GM04504 (cell line): Measurements from ENCODE around the gene ACVR1B.

Experiments
- DNase-seq: peaks from one replicate; pipeline ENCODE4 v3.0.0-alpha.2; 2012; ENCODE audit warnings: low read depth

ACVR1B gene

DNA sequence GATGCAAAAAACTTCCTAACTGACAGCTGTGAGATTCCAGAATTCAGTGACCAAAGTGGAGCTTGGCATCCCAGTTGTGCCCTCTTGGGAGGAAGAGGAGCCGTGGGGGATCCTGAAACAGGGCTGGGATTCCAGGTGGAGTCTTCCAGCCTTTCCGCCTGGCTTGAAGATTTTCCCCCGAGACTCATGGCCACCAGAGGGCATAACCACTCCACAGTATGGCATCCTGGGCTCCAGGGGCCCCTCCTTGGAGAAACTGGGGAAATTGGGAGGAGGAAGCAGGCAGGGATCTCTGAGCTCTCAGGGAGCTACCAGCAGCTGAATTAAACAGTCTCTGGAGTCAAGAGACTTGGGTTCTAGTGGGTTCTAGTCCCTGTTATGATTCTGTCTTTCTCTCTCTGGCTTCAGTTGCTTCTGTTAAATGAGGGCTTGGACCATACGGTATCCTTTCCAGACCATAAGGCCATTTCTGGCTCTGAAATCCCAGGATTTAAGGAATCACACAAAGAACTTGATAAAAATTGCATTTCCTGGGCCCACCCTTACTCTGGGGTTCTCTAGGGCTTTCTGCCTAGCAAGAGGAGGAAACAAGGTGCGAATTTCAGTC is 52.6 kb downstream of the ACVR1B start:
- DNase-seq: no peak

DNA sequence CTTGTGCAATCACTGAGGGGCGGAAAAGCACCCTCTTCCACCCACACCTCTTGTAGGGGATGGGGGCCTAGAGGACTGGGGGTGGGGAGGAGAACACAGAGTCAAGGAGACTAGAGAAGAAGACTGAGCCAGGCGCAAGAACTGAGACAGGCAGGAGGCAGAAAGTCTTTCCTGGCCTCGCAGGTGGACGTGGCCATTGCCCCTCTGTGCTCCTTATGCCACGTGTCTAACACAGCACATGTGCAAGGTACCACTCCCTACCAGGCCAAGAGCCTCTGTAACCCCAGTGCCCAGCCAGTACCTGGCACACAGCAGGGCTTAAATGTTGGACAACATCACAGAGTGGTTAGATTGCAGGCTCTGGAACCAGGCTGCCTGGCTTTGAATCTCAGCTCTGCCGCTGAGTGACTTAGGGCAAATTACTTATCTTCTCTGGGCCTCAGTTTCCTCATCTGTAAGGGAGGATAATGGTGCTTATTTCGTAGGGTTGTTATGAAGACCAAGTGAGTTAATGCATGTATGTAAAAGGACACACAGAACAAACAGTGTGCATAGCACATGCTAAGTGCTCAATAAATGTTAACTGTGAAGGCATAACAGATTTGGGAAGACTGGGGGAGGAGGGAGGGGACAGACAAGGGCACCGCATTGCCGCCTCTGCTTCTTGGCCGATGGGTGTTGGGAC is 53.9 kb downstream of the ACVR1B start:
- DNase-seq: no peak

DNA sequence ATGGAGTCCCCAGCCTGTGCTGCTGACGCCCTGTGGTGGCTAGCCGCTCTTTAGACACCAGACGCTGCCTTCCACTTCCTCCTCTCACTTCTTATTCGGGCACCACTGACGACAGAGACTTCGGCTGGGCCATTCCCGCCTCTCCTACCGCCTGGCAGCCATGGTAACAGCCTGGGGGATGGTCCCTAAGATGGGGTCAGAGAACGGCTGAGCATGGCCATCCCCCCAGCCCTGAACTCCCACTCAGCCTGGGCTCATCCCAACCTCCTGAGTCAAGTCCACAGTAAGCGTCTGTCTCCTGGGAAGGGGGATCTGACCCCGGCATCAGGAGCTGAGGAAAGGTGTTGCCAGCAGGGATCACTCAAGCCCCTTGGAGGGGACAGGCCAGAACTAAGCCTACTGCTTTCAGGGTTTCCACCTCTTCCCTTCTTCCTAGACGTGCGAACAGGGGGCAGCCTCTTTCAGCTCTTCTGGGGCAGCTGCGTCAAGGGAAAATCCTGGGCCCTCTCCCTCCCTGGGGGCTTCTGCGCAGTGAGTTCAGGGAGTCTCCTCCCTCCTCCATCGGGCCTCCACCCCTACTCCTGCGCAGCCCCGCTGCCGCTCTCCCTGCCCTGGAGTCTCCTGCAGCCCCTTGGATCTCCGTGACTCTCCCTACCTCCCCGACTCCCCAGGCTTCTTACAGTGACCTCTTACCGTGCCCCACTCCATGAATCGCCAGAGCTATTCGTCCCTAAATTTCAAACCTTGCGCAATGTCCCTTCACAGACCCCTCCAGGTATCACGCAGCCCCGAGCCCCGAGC is 54.6 kb downstream of the ACVR1B start:
- DNase-seq: no peak

DNA sequence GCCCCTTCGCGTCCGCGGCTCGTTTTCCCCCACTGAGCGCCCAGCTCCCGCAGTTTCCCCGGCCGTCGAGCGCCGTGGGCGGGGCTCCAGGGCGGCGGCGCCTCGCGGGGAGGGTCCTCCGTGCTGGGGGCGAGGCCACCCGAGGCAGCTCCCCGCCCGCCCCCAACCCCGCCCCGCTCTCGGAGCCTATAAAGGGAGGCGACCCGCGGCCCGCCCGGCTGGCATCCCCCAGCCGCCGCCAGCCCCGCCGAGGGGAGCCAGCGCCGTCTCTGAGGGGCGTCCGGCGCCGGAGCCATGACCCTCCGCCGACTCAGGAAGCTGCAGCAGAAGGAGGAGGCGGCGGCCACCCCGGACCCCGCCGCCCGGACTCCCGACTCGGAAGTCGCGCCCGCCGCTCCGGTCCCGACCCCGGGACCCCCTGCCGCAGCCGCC is 55.2 kb downstream of the ACVR1B start, which contains the start of gene TAMALIN:
TAMALIN (plus strand) TSS at position 221 of the 432 bp plus-strand sequence; CDS start at position 295, 74 bp downstream.
- DNase-seq: no peak

DNA sequence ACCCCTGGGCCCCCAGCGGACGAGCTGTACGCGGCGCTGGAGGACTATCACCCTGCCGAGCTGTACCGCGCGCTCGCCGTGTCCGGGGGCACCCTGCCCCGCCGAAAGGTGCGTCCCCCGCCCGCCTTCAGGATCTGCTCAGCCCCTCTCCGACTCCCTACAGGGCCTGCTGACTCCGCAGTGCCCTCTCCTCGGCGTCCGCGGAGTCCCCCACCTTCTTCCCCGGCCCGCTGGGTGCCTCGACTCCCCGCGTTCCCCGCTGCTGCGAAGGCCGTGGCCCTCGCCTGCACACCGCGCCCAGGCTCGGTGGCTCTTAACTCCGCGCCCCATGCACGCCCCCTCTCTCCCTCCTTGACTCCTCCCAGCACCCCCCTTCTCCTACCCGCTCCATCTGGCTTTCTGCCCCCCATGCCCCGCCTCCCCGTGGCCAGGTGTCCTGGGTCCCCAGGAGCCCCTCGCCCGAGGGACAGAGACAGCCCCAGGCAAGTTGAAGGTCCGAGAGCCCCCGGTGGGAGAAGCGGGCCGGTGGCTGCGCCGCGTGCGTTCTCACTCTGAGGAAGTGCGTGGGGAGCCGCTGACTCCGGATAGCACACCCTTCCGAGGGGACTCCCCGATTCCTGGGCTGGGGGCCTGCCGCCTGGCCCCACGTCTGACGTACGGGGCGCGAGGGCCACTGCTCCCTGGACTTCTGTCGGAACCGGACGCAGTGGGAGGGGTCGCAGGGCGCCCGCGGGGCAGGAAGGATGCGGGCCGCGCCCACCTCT is 55.8 kb downstream of the ACVR1B start:
- no peak for DNase-seq

DNA sequence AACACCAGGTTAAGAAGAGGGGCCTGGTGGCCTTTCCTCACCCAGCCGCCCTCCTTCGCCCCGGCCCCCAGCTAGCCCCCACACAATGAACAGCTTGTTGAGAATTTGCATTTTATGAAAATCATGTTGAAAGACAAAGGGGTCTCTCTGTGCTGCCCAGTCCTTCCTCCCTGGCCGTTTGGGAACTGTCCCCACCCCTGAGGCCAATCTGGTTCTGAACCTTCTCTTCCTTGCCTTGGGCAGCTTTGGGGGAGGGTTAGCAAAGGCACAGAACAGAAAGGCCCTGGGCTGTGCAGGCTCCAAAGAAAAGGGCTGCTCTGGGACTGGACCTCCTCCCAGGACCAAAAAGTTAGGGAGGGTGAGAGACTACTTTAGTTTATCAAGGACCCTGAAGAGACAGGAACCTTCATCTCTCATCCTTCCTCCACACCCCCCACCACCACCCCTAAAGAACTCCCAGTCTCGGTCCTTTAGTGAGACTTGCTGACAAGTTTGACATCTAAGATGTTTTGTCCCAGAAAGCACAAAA is 56.5 kb downstream of the ACVR1B start:
- DNase-seq: no peak

DNA sequence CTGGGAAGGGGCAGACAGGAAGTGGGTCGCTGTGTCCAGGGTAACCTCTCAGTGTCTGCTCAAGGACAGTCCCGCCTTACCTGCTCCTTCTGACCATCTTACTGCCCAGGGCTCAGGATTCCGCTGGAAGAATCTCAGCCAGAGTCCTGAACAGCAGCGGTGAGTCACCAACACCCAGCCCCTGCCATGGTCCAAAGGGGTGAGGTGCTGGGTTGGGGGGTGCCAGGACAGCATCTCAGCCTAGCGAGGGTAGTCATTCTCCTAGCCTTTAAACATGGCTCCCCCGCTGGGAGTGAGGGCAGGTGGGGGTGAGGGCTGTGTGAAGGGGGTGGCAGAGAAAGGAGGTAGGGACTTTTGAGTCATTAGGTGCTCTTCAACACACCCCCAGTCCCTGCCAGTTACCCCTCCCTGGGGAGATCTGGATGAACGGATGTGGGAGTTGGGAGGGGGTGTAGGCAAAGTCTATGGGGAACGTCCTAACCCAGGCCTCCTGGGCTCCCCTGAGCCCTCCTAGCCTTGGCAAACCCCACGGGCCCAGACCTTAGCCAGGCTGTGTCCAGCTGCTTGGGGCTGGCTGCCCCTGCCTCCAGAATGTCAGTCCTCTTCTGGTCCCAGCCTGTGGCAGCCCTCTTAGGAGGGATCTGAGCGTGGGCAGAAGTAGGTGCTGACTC is 57.7 kb downstream of the ACVR1B start:
- no peak for DNase-seq

DNA sequence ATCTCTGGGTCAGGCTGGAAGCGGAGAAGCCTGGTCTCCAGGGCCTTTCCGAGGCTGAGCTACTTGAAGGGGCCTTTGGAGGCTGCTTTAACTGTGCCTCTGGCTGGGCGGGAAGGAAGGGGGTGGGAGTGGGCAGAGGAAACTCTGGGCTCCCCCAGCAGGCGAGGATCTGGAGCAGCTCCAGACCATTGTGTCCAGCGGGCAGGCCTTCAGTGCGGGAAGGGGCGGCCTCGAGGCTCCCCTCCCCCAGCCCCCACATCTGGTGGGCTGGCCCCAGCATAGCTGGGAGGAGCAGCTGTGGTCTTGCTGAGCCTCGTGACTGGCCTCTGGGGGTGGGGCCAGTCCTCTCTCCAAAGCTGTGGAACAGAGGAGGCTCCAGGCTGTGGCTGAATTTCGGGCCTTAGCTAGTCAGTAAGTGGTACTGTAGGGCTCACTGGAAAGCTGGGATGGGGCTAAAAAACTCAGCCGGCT is 58.7 kb downstream of the ACVR1B start:
- no peak for DNase-seq

DNA sequence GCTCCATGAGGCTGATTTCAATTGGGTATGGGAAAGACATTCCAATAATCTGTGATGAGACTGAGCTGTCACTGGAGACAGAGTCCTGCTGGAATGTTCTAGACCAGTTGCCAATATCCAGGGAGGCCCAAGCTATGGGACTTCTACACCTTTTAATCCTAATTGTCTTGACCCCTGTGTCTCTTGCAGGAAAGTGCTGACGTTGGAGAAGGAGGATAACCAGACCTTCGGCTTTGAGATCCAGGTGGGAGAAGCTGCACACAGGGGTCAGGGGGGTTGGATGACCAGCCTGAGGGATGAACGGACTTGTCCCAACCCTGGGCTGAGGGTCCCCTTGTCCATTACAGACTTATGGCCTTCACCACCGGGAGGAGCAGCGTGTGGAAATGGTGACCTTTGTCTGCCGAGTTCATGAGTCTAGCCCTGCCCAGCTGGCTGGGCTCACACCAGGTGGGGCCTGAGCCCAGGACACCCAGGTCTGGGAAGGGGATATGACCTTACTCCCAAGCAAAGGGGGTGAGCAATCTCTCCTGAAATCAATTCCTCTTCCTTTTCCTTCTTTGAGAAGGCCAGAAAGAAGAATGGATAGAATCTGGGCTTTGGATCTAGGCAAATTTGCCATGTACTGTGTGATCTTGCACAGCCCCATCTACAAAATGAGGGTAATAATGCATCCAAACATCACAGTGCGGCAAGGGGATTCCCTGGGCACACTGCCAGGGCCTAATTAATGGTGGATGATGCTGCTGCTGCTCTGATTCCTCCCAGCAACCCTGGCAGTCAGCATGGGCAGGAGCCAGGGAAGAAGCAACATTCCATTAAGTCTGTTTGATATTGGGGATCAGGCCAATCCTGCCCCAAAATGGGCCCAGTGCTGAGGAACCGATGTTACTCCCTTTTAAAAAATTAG is 59.4 kb downstream of the ACVR1B start:
- no peak for DNase-seq

DNA sequence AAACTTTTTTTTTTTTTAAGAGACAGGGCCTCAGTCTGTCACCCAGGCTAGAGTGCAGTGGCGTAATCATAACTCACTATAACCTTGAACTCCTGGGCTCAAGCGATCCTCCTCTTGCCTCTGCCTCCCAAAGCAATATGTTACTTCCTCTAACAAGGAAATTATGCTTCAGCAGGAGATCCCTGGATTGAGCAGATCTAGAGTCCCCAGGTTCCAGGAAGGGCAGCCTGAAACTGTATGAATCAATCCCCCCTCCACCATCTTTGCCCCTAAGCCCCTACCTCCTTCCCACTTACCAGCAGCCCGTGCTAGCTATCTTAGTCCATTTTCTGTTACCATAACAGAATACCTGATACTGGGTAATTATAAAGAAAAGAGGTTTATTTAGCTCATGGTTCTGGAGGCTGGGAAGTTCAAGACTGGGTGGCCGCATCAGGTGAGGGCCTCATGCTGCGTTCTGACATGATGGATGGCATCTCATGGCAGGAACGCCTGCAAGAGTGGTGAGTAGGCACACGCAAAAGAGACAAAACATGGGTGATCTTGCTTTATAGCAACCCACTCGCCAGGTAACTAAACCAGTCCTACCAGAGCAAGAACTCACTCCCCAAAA is 60.2 kb downstream of the ACVR1B start:
- no peak for DNase-seq

DNA sequence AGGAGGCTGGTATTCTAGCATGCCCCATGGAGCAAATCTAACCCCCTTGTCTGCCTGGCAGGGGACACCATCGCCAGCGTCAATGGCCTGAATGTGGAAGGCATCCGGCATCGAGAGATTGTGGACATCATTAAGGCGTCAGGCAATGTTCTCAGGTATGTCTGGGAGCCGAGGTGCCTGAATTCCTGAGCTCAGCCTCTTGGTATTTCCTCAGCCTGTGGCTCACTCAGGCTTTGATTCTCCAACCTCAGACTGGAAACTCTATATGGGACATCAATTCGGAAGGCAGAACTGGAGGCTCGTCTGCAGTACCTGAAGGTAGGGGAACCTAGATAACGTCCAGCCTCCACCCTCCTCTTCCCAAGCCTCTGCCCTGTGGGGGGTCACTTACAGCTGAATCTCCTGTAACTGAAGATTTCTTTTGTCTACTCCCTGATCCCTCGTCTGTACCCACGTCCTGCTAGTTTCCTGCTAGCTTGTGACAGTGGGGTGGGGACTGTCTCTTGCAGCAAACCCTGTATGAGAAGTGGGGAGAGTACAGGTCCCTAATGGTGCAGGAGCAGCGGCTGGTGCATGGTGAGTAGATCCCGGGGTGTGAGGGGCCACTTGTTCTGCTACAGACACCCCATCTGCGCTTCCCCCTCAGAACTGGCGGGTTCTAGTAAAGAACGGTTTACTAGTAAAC is 62.3 kb downstream of the ACVR1B start:
- DNase-seq: no peak

DNA sequence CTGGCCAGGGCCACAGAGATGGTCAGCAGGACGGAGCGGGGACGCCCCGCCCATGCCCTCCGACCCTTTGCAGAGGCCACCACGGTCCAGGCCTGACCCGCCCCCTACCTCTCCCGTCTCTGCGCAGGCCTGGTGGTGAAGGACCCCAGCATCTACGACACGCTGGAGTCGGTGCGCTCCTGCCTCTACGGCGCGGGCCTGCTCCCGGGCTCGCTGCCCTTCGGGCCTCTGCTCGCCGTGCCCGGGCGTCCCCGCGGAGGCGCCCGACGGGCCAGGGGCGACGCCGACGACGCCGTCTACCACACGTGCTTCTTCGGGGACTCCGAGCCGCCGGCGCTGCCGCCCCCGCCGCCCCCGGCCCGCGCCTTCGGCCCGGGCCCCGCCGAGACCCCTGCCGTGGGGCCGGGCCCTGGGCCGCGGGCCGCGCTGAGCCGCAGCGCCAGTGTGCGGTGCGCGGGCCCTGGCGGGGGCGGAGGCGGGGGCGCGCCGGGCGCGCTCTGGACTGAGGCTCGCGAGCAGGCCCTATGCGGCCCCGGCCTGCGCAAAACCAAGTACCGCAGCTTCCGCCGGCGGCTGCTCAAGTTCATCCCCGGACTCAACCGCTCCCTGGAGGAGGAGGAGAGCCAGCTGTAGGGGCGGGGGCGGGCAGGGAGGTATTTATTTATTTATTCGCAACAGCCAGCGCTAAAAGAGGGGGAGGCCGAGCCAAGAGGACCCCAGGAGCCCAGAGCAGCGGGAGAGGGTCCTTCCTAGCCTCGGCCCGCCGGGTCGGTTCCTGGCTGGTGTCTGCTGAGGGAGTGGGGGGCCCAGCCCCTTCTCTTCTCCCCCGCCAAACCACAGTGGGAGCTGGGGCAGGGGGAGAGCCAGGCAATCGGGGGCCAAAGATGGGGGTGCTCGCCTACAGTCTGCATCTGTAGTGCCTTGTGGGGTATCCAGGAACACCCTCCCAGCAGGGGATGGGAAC is 63.4 kb downstream of the ACVR1B start:
- DNase-seq: no peak

DNA sequence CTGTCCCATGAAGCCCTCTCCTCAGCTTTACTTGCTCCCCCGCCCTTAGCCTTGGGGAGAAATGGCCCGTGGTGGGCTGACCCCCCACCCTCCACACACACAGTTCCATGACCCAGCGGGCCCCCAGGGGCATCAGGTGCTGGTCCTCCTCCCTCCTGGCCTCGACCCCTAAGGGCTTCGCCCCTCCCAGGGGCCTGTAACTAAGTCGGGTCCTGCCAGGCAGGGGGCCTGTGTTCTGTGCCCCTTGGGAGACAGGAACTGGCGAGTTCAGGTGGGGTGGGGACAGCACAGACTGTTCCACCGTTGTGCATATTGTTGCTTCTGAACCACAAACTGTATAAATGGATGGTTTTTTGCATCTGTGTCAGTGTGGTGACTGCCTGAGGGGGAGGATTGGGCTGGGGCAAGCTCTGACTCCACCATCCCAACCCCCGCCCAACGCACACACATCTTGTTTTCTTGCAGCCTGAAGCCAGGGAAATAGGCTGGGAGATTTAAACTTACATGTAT is 64.1 kb downstream of the ACVR1B start:
- DNase-seq: no peak

DNA sequence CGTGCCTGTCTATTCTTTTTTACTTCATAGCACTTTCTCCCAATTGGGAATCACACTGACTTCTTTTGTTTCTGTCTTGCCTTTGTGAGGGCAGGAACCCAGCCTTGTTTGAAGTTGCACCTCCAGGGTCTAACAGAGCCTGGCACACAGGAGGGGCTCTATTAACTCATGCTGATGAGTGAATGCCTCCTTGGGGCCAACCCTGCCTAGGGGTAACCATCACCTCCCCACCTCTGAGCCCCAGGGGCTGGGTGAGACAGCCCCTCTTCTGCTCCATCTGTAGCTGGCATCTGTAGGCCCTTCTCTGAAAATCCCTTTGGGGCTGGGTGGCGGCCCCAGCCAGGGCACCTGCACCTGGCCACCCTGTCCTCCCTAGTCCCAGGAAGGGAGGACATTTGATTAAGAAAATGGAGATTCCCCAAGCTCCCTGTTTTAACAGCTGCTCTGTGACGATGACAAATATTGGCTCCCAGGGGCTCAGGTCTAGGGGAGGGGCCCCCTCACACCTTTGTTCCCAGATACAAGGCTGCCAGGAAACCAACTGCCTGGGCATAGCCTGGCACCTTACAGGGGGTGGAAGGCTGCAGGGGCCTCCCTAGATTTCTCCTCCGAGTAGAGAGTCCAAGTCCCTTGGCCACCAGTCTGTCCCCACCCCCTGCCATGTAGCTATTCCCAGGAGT is 67.1 kb downstream of the ACVR1B start:
- no peak for DNase-seq

DNA sequence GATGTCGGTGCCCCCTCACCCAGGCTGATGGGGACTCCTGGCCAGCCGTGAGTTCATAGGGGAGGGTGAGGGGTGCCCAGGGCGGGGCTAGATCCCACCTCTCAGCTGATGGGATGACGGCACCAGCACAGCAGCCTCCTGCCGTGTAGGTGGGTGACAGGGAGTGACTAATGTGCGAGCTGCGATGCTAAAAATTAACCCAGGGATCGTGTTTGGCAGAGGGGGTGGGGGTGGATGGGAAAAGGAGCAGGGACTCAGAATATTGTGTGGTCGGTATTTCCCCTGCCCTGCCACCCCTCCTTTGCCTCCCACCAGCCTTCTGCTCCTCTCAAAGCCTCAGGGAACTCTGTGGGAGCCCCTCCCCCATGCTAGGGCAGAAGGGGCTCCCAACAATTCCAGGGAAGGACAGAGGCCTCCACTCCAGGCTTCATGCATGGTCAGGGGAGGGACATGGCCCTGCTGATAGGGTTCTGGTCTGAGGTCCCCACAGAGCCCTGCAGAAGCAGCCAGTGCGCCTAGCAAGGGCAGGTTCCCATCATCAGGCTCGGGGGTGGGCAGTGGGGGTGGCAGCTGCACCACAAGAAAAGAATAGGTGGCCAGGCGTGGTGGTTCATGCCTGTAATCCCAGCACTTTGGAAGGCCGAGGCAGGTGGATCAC is 67.7 kb downstream of the ACVR1B start:
- no peak for DNase-seq

DNA sequence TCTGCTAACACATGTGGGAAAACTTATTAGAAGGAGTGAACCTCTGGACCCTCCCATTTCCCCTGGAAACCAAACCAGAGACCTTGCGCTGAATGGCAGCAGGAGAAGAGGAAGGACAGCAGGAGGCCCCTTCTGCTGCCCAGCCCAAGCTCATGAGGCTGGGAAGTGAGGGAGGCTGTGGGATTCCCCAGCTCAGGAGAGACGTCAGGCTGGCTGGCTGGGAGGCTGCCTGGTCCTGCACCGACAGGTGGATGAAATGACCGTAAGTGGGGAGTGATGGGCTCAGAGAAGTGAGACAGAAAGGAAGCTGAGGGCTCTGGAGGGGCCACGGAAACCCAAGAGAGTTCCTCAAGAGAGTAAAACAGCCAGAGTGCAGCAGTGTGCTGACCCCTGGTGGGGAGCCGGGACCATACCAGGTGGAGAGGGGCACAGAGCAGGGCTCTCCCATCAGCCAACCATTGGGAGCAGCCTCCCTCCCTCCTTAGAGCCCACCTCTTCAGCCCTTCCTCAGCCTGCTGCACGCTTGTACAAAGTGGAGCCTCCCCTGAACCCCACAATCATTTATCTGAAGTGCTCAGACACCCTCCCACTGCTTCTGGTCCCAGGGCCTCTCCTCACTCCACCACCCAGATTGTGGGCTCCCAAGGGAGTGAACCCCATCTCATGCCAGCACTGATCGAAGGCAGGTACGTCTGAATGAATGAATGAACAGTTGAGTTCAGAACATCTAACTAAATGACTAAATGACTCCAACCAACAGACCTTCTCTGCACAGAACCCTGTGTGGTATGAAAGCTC is 69.2 kb downstream of the ACVR1B start:
- no peak for DNase-seq
